HepG2 (cell line): ENCODE data around the gene GRAMD1A. TPM values are rescaled to one million over a fixed set of nuclear protein-coding genes. Genes with fewer than 3 reads are reported as not detected.

Experiments
- ATAC-seq: fragments of 200-7000 bp; cut with Tn5 transposase; 3 replicates; pipeline ENCODE4 v1.9.1; 2020; ENCODE audit warnings: mild to moderate bottlenecking, moderate library complexity
- BruUV-seq: library from RNA; stranded (reverse); fragments of 400-500 nt; replicated peaks from 2 replicates; lab custom pipeline; 2021; lab: Mats Ljungman, UMichigan
- CTCF ChIA-PET: fragments of 300-600 bp; formaldehyde crosslinking; extraction: SDS; loops from one replicate; lab custom pipeline; 2021; ENCODE audit warnings: low total read pairs, inconsistent platforms, low intra/inter-chr PET ratio; lab: Yijun Ruan, JAX
- POLR2A ChIA-PET: fragments of 350-600 bp; sonication (Branson Sonifier 250); formaldehyde crosslinking; loops from one replicate; lab custom pipeline; 2020; ENCODE audit warnings: antibody characterized with exemption, inconsistent platforms; lab: Yijun Ruan, JAX
- DNase-seq: peaks from one replicate; pipeline ENCODE4 v3.0.0-alpha.2; 2015; ENCODE audit warnings: low spot score
- FAIRE-seq: peaks from 3 replicates; lab custom pipeline; 2011; peaks lifted over from hg19 to GRCh38; lab: Jason Lieb, UNC
- H2AFZ ChIP-seq: one replicate; pipeline ENCODE4 v1.6.1; 2011; ENCODE audit warnings: low read length, inconsistent platforms
- H3K27ac ChIP-seq: fragments of 300-600 bp; 3 replicates; pipeline ENCODE4 v1.8.0; 2011; ENCODE audit warnings: mixed run types, mild to moderate bottlenecking, mixed read lengths, low read length, inconsistent platforms; ENCODE audit not compliant: insufficient read depth; ENCODE audit errors: extremely low read length
- H3K27me3 ChIP-seq, 2 experiments: fragments of 200-600 bp in 1 of 2; 2 replicates in 1 of 2; 3 replicates in 1 of 2; pipeline versions ENCODE4 v1.6.0 to v1.8.0; 2011; ENCODE audit warnings: low read length in 2 of 2, mild to moderate bottlenecking in 2 of 2, moderate library complexity in 2 of 2, inconsistent platforms in 1 of 2; ENCODE audit not compliant: insufficient read depth in 2 of 2, control insufficient read depth in 1 of 2
- H3K36me3 ChIP-seq, 2 experiments: fragments of 200-600 bp in 1 of 2; replicated peaks in 1 of 2; 2 replicates in 1 of 2; 3 replicates in 1 of 2; pipeline versions ENCODE4 v1.5.1 to v1.8.0; 2011; ENCODE audit warnings: low read length in 2 of 2, inconsistent platforms in 1 of 2; ENCODE audit not compliant: insufficient read depth in 2 of 2, control insufficient read depth in 1 of 2
- H3K4me1 ChIP-seq: 2 replicates; pipeline ENCODE4 v1.5.1; 2012; ENCODE audit warnings: low read length, inconsistent platforms; ENCODE audit not compliant: insufficient read depth
- H3K4me2 ChIP-seq: 2 replicates; pipeline ENCODE4 v1.6.0; 2011; ENCODE audit warnings: low read depth, low read length, inconsistent platforms
- H3K4me3 ChIP-seq, 3 experiments: fragments of 200-600 bp in 1 of 3; sonication (generic), shearing (Covaris generic) in 1 of 3; replicated peaks in 1 of 3; 2 replicates each; pipeline ENCODE4 v1.5.1; 2011 to 2016; ENCODE audit warnings: low read length in 3 of 3, inconsistent platforms in 2 of 3, low read depth in 2 of 3, mild to moderate bottlenecking in 2 of 3, control low read depth in 1 of 3, mixed read lengths in 1 of 3; ENCODE audit not compliant: insufficient read depth in 1 of 3
- H3K79me2 ChIP-seq: one replicate; pipeline ENCODE4 v1.6.1; 2011; ENCODE audit warnings: low read length, inconsistent platforms; ENCODE audit not compliant: insufficient read depth
- H3K9ac ChIP-seq: 2 replicates; pipeline ENCODE4 v1.6.0; 2011; ENCODE audit warnings: mild to moderate bottlenecking, low read depth, low read length, inconsistent platforms; ENCODE audit not compliant: insufficient read depth
- H3K9me3 ChIP-seq: 2 replicates; pipeline ENCODE4 v1.5.1; 2012; ENCODE audit warnings: mild to moderate bottlenecking, low read length
- H4K20me1 ChIP-seq: 2 replicates; pipeline ENCODE4 v1.6.0; 2011; ENCODE audit warnings: inconsistent platforms, mild to moderate bottlenecking, low read length, moderate library complexity; ENCODE audit not compliant: insufficient read depth
- AKAP8 ChIP-seq: sonication (generic); formaldehyde crosslinking; IDR thresholded peaks from 2 replicates; pipeline ENCODE4 v1.5.1; 2020; ENCODE audit warnings: mild to moderate bottlenecking, missing genetic modification reagents
- BHLHE40 ChIP-seq: IDR thresholded peaks from 2 replicates; pipeline ENCODE4 v1.6.1; 2011; ENCODE audit warnings: low read length, improper control_type of control experiment
- ELF4 ChIP-seq: sonication (generic); formaldehyde crosslinking; IDR thresholded peaks from 2 replicates; pipeline ENCODE4 v1.5.0; 2020; ENCODE audit warnings: missing genetic modification reagents, mild to moderate bottlenecking, moderate library complexity, borderline replicate concordance
- MEIS2 ChIP-seq: sonication (generic); formaldehyde crosslinking; IDR thresholded peaks from 2 replicates; pipeline ENCODE4 v1.9.0; 2021; ENCODE audit warnings: mild to moderate bottlenecking, missing genetic modification reagents
- NBN ChIP-seq: fragments of 450-650 bp; conservative IDR thresholded peaks from 2 replicates; pipeline ENCODE4 v1.6.1; 2017
- SALL2 ChIP-seq: sonication (generic); formaldehyde crosslinking; IDR thresholded peaks from 2 replicates; pipeline ENCODE4 v1.8.1; 2023; ENCODE audit warnings: mild to moderate bottlenecking, missing genetic modification reagents, inconsistent platforms
- SMARCE1 ChIP-seq: fragments of 450-650 bp; IDR thresholded peaks from 2 replicates; pipeline ENCODE4 v1.6.1; 2017; ENCODE audit warnings: borderline replicate concordance
- SOX13 ChIP-seq, 3 experiments: fragments of 450-650 bp in 1 of 3; sonication (generic) in 1 of 3; formaldehyde crosslinking in 1 of 3; IDR thresholded peaks in 2 of 3; conservative IDR thresholded peaks in 1 of 3; 2 replicates each; pipeline versions ENCODE4 v1.5.0 to v1.6.1; 2016 to 2020; ENCODE audit warnings: antibody characterized with exemption in 1 of 3, mild to moderate bottlenecking in 1 of 3, missing compliant biosample characterization in 1 of 3, missing genetic modification reagents in 1 of 3, moderate library complexity in 1 of 3
- SRY ChIP-seq: sonication (generic); formaldehyde crosslinking; IDR thresholded peaks from 2 replicates; pipeline ENCODE4 v1.8.0; 2022; ENCODE audit warnings: mild to moderate bottlenecking, missing genetic modification reagents
- TAF15 ChIP-seq: fragments of 200-400 bp; formaldehyde crosslinking; IDR thresholded peaks from one replicate; pipeline ENCODE4 v1.6.1; 2018; ENCODE audit warnings: mild to moderate bottlenecking, low read depth, low read length; ENCODE audit not compliant: poor library complexity, severe bottlenecking
- ZNF138 ChIP-seq: sonication (generic); formaldehyde crosslinking; IDR thresholded peaks from 2 replicates; pipeline ENCODE4 v1.5.0; 2020; ENCODE audit warnings: mild to moderate bottlenecking, low read depth, missing genetic modification reagents
- ZNF333 ChIP-seq: sonication (generic); formaldehyde crosslinking; IDR thresholded peaks from 2 replicates; pipeline ENCODE4 v1.4.0; 2020; ENCODE audit warnings: mild to moderate bottlenecking, missing genetic modification reagents, borderline replicate concordance
- ZNF570 ChIP-seq: sonication (generic); formaldehyde crosslinking; IDR thresholded peaks from 2 replicates; pipeline ENCODE4 v1.4.0; 2020; ENCODE audit warnings: mild to moderate bottlenecking, missing genetic modification reagents, borderline replicate concordance
- ZNF788 ChIP-seq: sonication (generic); formaldehyde crosslinking; IDR thresholded peaks from 2 replicates; pipeline ENCODE4 v1.5.0; 2020; ENCODE audit warnings: mild to moderate bottlenecking, missing genetic modification reagents, borderline replicate concordance
- ZNF891 ChIP-seq: sonication (generic); formaldehyde crosslinking; IDR thresholded peaks from 2 replicates; pipeline ENCODE4 v1.5.0; 2020; ENCODE audit warnings: mild to moderate bottlenecking, missing genetic modification reagents
- ZSCAN31 ChIP-seq: sonication (generic); formaldehyde crosslinking; IDR thresholded peaks from 2 replicates; pipeline ENCODE4 v1.5.0; 2020; ENCODE audit warnings: low read depth, mild to moderate bottlenecking, missing genetic modification reagents
- WGBS: methylation state at CpG from one replicate; pipeline ENCODE4 v1.1.6; 2017; ENCODE audit warnings: low lambda C conversion rate; 5-methylcytosine and 5-hydroxymethylcytosine counted together
- in situ Hi-C: cut with HindIII; loops from 2 replicates; pipeline ENCODE4 v1.10.0; 2017; ENCODE audit warnings: low pct_unique_long_range_greater_than_20kb; ENCODE audit not compliant: extremely low pct_ligation_motif_present
- intact Hi-C: fragments of 100-400 bp; cut with micrococcal nuclease; formaldehyde crosslinking; loops from one replicate; pipeline ENCODE4 v1.10.0; 2022; ENCODE audit not compliant: unreplicated experiment
- polyA plus RNA-seq, 8 experiments: library from polyadenylated mRNA; depleted of rRNA in 3 of 8; stranded (reverse) in 7 of 8; unstranded in 1 of 8; fragments of >200 nt; fragmentation: Illumina TruSeq in 4 of 8; extraction: Trizol in 4 of 8; gene quantifications; 2 replicates each; pipeline versions ENCODE4 v1.2.1 to v1.2.3, GENCODE V29; 2011 to 2016; ENCODE audit warnings: low read depth in 4 of 8, missing spikeins in 1 of 8, mixed read lengths in 1 of 8; ENCODE audit not compliant: insufficient read depth in 1 of 8
- total RNA-seq, 5 experiments: library from RNA; depleted of rRNA; stranded (reverse); fragments of >200 nt; fragmentation: Illumina TruSeq; extraction: Trizol; gene quantifications; 2 replicates each; pipeline ENCODE4 v1.2.3, GENCODE V29; 2016; ENCODE audit warnings: low read depth in 1 of 5
- TF ChIP-seq, protein P1 (sequence below), 2 experiments: sonication (generic) in 1 of 2; formaldehyde crosslinking in 1 of 2; IDR thresholded peaks; 2 replicates each; pipeline versions ENCODE4 v1.4.0 to v1.6.1; 2018 to 2020; ENCODE audit warnings: missing genetic modification reagents in 2 of 2, borderline replicate concordance in 1 of 2, low read depth in 1 of 2, mild to moderate bottlenecking in 1 of 2, missing biosample characterization in 1 of 2
- TF ChIP-seq, protein P2 (sequence below): sonication (generic); formaldehyde crosslinking; IDR thresholded peaks from 2 replicates; pipeline ENCODE4 v1.5.1; 2020; ENCODE audit warnings: missing genetic modification reagents, mild to moderate bottlenecking, borderline replicate concordance
- TF ChIP-seq, protein P3 (sequence below): sonication (generic); formaldehyde crosslinking; IDR thresholded peaks from 2 replicates; pipeline ENCODE4 v1.5.0; 2020; ENCODE audit warnings: mild to moderate bottlenecking, missing genetic modification reagents

GRAMD1A gene
- total and polyA plus RNA-seq, 2 of the 13 experiments (the other 11 are each of a cell fraction or from before 2014, with no cell fraction given): 14.7 to 181 TPM

DNA sequence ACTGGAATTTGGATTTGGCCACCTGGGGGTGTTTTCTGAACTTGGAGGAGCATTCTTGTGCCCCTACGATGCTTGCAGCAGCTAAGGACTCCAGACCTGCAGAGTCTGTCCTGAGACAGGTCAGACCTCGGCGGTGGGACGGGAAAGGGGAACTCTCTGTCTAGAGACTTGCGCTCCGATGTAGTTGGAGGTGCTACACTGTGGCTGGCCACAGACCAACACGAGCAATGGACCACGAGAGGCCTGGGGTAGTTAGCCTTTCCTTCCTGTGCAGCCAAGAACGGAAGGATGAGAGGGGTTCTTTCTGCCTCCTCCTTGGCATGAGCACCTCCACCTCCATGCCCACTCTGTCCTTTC lies 5.9 kb upstream of the GRAMD1A start:
- CTCF ChIA-PET: no interaction called here
- in situ Hi-C loops: no loop called here
- 8% methylated on average over 2 of the region's 9 CpGs for WGBS
- TF ChIP-seq, protein P1, sequence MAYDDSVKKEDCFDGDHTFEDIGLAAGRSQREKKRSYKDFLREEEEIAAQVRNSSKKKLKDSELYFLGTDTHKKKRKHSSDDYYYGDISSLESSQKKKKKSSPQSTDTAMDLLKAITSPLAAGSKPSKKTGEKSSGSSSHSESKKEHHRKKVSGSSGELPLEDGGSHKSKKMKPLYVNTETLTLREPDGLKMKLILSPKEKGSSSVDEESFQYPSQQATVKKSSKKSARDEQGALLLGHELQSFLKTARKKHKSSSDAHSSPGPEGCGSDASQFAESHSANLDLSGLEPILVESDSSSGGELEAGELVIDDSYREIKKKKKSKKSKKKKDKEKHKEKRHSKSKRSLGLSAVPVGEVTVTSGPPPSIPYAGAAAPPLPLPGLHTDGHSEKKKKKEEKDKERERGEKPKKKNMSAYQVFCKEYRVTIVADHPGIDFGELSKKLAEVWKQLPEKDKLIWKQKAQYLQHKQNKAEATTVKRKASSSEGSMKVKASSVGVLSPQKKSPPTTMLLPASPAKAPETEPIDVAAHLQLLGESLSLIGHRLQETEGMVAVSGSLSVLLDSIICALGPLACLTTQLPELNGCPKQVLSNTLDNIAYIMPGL (CRISPR knock-in tag; IDR thresholded peaks at IDR 0.05; ENCODE audit: borderline replicate concordance in 1 of 2, low read depth in 1 of 2): peak in 1 of 2 experiments; percentile 23; a peak in 1 of 4 replicates
- TF ChIP-seq MEIS2 (CRISPR knock-in tag) (0 out of 2 replicates have a peak, but pooled peaks have one; percentile 37), SALL2 (CRISPR knock-in tag) (0 out of 2 replicates have a peak, but pooled peaks have one; percentile 8), ZNF788 (CRISPR knock-in tag) (0 out of 2 replicates have a peak, but pooled peaks have one; percentile 36), ZNF138 (0 out of 2 replicates have a peak, but pooled peaks have one; percentile 34), SRY (CRISPR knock-in tag) (peak; percentile 11; the same call in 1 of the 2 replicates), ZNF333 (CRISPR knock-in tag) (0 out of 2 replicates have a peak, but pooled peaks have one; percentile 23), TAF15 (no peak), ZNF891 (CRISPR knock-in tag) (no peak; the same call in 1 of the 2 replicates), AKAP8 (CRISPR knock-in tag) (peak; percentile 5; the same call in 1 of the 2 replicates), ZNF570 (no peak), BHLHE40 (no peak), ZSCAN31 (CRISPR knock-in tag) (peak; percentile 23; the same call in 1 of the 2 replicates), SOX13 (IDR thresholded peaks at IDR 0.05) (0 out of 2 replicates have a peak, but pooled peaks have one; percentile 3), SOX13 (CRISPR knock-in tag; conservative IDR thresholded peaks at IDR 0.05 in 1 of 2, IDR thresholded peaks at IDR 0.05 in 1 of 2) (no peak), NBN (no peak), SMARCE1 (no peak), ELF4 (CRISPR knock-in tag) (0 out of 2 replicates have a peak, but pooled peaks have one; percentile 29)
- TF ChIP-seq, protein P2, sequence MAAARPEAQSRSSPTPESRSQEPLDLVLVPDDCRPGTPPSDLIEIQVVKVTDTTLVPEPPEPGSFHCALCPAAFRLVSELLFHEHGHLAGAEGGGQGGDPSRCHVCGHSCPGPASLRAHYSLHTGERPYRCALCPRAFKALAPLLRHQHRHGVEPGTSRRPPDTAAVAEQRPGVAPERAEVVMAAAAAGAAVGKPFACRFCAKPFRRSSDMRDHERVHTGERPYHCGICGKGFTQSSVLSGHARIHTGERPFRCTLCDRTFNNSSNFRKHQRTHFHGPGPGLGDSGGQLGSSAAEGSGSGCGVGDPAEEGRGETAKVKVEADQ (CRISPR knock-in tag): no peak
- TF ChIP-seq, protein P3, sequence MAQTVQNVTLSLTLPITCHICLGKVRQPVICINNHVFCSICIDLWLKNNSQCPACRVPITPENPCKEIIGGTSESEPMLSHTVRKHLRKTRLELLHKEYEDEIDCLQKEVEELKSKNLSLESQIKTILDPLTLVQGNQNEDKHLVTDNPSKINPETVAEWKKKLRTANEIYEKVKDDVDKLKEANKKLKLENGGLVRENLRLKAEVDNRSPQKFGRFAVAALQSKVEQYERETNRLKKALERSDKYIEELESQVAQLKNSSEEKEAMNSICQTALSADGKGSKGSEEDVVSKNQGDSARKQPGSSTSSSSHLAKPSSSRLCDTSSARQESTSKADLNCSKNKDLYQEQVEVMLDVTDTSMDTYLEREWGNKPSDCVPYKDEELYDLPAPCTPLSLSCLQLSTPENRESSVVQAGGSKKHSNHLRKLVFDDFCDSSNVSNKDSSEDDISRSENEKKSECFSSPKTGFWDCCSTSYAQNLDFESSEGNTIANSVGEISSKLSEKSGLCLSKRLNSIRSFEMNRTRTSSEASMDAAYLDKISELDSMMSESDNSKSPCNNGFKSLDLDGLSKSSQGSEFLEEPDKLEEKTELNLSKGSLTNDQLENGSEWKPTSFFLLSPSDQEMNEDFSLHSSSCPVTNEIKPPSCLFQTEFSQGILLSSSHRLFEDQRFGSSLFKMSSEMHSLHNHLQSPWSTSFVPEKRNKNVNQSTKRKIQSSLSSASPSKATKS (CRISPR knock-in tag): no peak

More for the DNA sequence above, 5.9 kb upstream of the GRAMD1A start:
- Histone ChIP-seq H3K27ac (peak overlapping the region; percentile 59), H3K4me2 (peak overlapping the region; percentile 98), H3K9me3 (no peaks in the 10 kb centered on the region), H3K79me2 (no peaks in the 10 kb centered on the region), H3K36me3 (no peaks in the 10 kb centered on the region), H3K27me3 (peaks cover 0 to 17% of the 10 kb centered on the region in 2 experiments; a peak in 3 of 5 replicates), H2AFZ (no peak overlapping the region), H3K4me1 (peaks cover 77% of the 10 kb centered on the region), H4K20me1 (no peaks in the 10 kb centered on the region), H3K4me3 (peak overlapping the region; percentile 29 to 68 (median 41); a peak in 5 of 6 replicates), H3K9ac (peak overlapping the region; percentile 64)
- intact Hi-C loops: loop anchor here (2.0 kb wide), 1 partner anchor 21 kb away; no protein-coding TSS in a partner anchor
- no TSS peak for BruUV-seq
- DNase-seq: no peak
- no peak for FAIRE-seq
- ATAC-seq: peak; percentile 43
- POLR2A ChIA-PET: interaction anchor here (1.0 to 4.4 kb wide), 6 partner anchors 9 to 68 kb away, joined by 3 to 75 read pairs (median 8); partner anchors contain the start of gene ZNF30
